Smooth muscle cell (in vitro differentiated cells): ENCODE data around the gene PRADC1. TPM values are rescaled to one million over a fixed set of nuclear protein-coding genes. Genes with fewer than 3 reads are reported as not detected.

Experiments used
- DNase-seq: peaks from one replicate; lab custom pipeline; 2025; ENCODE audit not compliant: unreplicated experiment; lab: John Stamatoyannopoulos, UW
- H2AFZ ChIP-seq: fragments of 200-600 bp; sonication (generic); 2 replicates; pipeline ENCODE4 v1.6.0; 2016; ENCODE audit warnings: antibody characterized with exemption, low read depth, mild to moderate bottlenecking
- H3F3A ChIP-seq: fragments of 200-600 bp; sonication (generic); 2 replicates; pipeline ENCODE4 v1.6.0; 2017; ENCODE audit warnings: antibody characterized with exemption, low read depth
- H3K27ac ChIP-seq: fragments of 200-600 bp; sonication (generic); 2 replicates; pipeline ENCODE4 v1.5.1; 2016; ENCODE audit warnings: low read depth, mild to moderate bottlenecking
- H3K27me3 ChIP-seq: fragments of 200-600 bp; sonication (generic); 2 replicates; pipeline ENCODE4 v1.6.1; 2016; ENCODE audit warnings: low read depth, mild to moderate bottlenecking
- H3K36me3 ChIP-seq: fragments of 200-600 bp; sonication (generic); 2 replicates; pipeline ENCODE4 v1.5.1; 2016; ENCODE audit warnings: low read depth
- H3K4me1 ChIP-seq: fragments of 200-600 bp; sonication (generic); 2 replicates; pipeline ENCODE4 v1.5.1; 2016; ENCODE audit warnings: low read depth
- H3K4me2 ChIP-seq: fragments of 200-600 bp; sonication (generic); 2 replicates; pipeline ENCODE4 v1.6.0; 2016; ENCODE audit warnings: mild to moderate bottlenecking
- H3K4me3 ChIP-seq: fragments of 200-600 bp; sonication (generic); 2 replicates; pipeline ENCODE4 v1.5.1; 2016; ENCODE audit warnings: mild to moderate bottlenecking
- H3K79me2 ChIP-seq: fragments of 200-600 bp; sonication (generic); 2 replicates; pipeline ENCODE4 v1.6.0; 2016; ENCODE audit warnings: low read depth, mild to moderate bottlenecking
- H3K9ac ChIP-seq: fragments of 200-600 bp; sonication (generic); 2 replicates; pipeline ENCODE4 v1.6.0; 2016; ENCODE audit warnings: low read depth
- H3K9me3 ChIP-seq: fragments of 200-600 bp; sonication (generic); replicated peaks from 2 replicates; pipeline ENCODE4 v1.5.1; 2016; ENCODE audit warnings: low read depth
- H4K20me1 ChIP-seq: fragments of 200-600 bp; sonication (generic); 2 replicates; pipeline ENCODE4 v1.6.0; 2016; ENCODE audit warnings: low read depth
- WGBS: methylation state at CpG from one replicate; pipeline ENCODE4 v1.1.7; 2016; ENCODE audit warnings: low lambda C conversion rate; 5-methylcytosine and 5-hydroxymethylcytosine counted together
- polyA plus RNA-seq: library from polyadenylated mRNA; unstranded; fragments of >200 nt; fragmentation: Nextera tagmentation; extraction: Ambion mirVana; gene quantifications from 2 replicates; pipeline ENCODE4 v1.2.1, GENCODE V29; 2016
- total RNA-seq: library from RNA; depleted of rRNA; stranded (reverse); fragments of >200 nt; gene quantifications from 2 replicates; pipeline ENCODE4 v1.2.3, GENCODE V29; 2014
- TF ChIP-seq, protein P1 (sequence below): fragments of 200-600 bp; sonication (generic); IDR thresholded peaks from 2 replicates; pipeline ENCODE4 v1.5.1; 2017; ENCODE audit warnings: borderline replicate concordance, mild to moderate bottlenecking, antibody characterized with exemption; ENCODE audit not compliant: insufficient read depth, poor library complexity, severe bottlenecking

The PRADC1 gene
- total and polyA plus RNA-seq, 2 experiments from 2014 or later: 24.0 to 51.4 TPM

DNA sequence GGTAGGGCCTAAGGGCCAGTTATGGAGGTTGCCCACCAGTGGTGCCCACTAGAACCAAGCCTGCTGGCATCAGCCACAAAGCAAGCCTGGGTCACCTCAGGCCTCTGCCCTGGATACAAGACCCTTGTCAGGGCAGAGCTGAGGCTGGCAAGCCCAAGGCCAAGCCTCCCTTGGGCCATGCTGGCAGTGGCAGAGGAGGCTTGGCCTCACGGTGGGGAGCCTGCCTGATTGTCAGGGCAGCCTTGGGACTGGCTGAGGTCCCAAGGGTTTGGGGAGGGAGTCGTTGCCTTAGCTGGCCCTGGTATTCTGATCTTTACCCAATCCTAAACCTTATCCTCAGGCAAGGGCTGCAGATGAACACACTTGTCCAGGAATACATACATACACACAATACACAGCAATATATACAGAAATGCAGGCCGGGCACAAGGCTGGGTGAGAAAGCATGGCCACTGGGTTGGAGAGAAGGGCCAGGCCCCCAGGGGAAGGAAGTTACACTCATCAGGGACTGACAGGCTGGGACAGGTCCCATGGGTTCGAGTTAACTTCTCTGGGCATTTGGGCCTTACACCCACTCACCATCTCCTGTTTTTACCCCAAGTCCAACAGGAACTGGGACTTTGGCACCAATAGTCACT, 22.1 kb upstream of the PRADC1 start:
- H3K9ac ChIP-seq: no peak overlapping the region
- peaks cover 5% of the 10 kb centered on the region for H4K20me1 ChIP-seq
- no peaks in the 10 kb centered on the region for H3F3A ChIP-seq
- H2AFZ ChIP-seq: no peak overlapping the region
- 76% methylated on average over 4 of the region's 4 CpGs for WGBS
- H3K27me3 ChIP-seq: no peaks in the 10 kb centered on the region
- no peak overlapping the region for H3K4me2 ChIP-seq
- DNase-seq: no peak
- no peaks in the 10 kb centered on the region for H3K9me3 ChIP-seq
- no peak overlapping the region for H3K27ac ChIP-seq
- no peak overlapping the region for H3K4me3 ChIP-seq
- no peaks in the 10 kb centered on the region for H3K79me2 ChIP-seq
- H3K4me1 ChIP-seq: no peaks in the 10 kb centered on the region
- TF ChIP-seq, protein P1, sequence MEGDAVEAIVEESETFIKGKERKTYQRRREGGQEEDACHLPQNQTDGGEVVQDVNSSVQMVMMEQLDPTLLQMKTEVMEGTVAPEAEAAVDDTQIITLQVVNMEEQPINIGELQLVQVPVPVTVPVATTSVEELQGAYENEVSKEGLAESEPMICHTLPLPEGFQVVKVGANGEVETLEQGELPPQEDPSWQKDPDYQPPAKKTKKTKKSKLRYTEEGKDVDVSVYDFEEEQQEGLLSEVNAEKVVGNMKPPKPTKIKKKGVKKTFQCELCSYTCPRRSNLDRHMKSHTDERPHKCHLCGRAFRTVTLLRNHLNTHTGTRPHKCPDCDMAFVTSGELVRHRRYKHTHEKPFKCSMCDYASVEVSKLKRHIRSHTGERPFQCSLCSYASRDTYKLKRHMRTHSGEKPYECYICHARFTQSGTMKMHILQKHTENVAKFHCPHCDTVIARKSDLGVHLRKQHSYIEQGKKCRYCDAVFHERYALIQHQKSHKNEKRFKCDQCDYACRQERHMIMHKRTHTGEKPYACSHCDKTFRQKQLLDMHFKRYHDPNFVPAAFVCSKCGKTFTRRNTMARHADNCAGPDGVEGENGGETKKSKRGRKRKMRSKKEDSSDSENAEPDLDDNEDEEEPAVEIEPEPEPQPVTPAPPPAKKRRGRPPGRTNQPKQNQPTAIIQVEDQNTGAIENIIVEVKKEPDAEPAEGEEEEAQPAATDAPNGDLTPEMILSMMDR: no peak
- no peaks in the 10 kb centered on the region for H3K36me3 ChIP-seq

DNA sequence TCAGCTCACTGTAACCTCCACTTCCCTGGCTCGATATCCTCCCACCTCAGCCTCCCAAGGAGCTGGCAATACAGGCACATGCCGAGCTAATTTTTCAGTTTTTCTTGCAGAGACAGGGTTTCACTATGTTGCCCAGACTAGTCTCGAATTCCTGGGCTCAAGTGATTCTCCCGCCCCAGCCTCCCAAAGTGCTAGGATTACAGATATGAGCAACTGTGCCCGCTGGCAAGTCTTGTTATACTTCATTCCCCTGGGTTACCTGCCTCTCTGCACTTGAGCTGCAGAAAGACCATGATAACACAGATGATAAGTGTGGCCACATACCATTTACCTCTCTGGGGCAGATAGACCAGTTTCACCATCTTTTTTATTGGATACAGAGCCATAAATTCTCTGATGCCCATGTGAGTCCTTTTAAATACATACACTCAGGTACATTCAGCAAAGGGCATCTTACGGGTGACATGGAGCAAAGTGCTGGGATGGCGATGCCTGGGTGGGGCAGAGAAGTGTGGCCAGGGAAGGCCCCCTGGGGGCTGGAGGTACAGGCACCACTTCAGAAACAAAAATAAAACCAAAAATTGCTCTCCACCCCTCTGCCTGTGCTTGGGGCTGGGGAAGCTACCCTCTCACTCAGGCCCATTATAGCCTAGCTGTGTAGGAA, 21.4 kb upstream of the PRADC1 start:
- Histone ChIP-seq H3K4me1 (no peaks in the 10 kb centered on the region), H4K20me1 (peaks cover 10% of the 10 kb centered on the region), H3K4me3 (no peak overlapping the region), H3K9me3 (no peaks in the 10 kb centered on the region), H3K36me3 (peaks cover 6% of the 10 kb centered on the region), H3K79me2 (no peaks in the 10 kb centered on the region), H2AFZ (no peak overlapping the region), H3K27ac (no peak overlapping the region), H3F3A (no peaks in the 10 kb centered on the region), H3K4me2 (no peak overlapping the region), H3K27me3 (no peaks in the 10 kb centered on the region), H3K9ac (no peak overlapping the region)
- DNase-seq: no peak
- TF ChIP-seq, protein P1: no peak
- WGBS: 85% methylated on average over 7 of the region's 7 CpGs

DNA sequence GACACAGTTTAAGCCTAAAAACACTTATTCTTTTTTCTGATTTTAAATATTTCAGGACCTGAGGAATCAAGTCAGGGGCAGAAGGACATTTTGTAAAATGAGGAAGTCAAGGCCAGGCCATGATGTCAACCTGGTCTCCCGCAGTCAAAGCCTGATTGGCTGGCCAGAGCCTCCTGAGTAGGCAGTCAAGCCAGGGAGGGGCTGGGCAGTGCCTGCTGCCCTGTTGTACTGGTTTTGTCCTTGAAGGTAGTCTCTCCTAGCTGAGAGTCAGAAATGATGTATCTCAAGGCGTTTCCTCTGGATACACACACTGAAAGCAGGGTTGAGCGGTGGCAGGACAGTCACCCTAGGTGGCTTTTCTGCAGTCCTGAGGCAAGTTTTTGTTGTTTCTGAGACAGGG, 20.9 kb upstream of the PRADC1 start:
- no peak overlapping the region for H3K4me3 ChIP-seq
- peaks cover 11% of the 10 kb centered on the region for H3K36me3 ChIP-seq
- no peaks in the 10 kb centered on the region for H3K4me1 ChIP-seq
- no peak for DNase-seq
- H3K9me3 ChIP-seq: no peaks in the 10 kb centered on the region
- H3K27ac ChIP-seq: no peak overlapping the region
- TF ChIP-seq, protein P1: no peak
- H3K4me2 ChIP-seq: no peak overlapping the region
- no peaks in the 10 kb centered on the region for H3K79me2 ChIP-seq
- H3K9ac ChIP-seq: no peak overlapping the region
- no peaks in the 10 kb centered on the region for H3K27me3 ChIP-seq
- no peak overlapping the region for H2AFZ ChIP-seq
- H4K20me1 ChIP-seq: peaks cover 13% of the 10 kb centered on the region
- 95% methylated on average over 3 of the region's 3 CpGs for WGBS
- H3F3A ChIP-seq: no peaks in the 10 kb centered on the region
